Stimulated activated CD8-positive, alpha-beta memory T cell treated with anti-CD3 and anti-CD28 coated beads, Interleukin-12 subunit alpha, Interleukin-12 subunit beta, amount 100 ng/mL, for 1 hour (primary cell): ENCODE data around the gene GTF2IRD1.
"Not testable (repeated sequence)": the region's sequence is repeated elsewhere in the genome, so short reads cannot be mapped to it uniquely, and the experiment has no call there.

ENCODE experiments used
- DNase-seq: peaks from one replicate; pipeline ENCODE4 v3.0.0-alpha.2; 2020; ENCODE audit warnings: low read depth

The GTF2IRD1 gene, protein sequence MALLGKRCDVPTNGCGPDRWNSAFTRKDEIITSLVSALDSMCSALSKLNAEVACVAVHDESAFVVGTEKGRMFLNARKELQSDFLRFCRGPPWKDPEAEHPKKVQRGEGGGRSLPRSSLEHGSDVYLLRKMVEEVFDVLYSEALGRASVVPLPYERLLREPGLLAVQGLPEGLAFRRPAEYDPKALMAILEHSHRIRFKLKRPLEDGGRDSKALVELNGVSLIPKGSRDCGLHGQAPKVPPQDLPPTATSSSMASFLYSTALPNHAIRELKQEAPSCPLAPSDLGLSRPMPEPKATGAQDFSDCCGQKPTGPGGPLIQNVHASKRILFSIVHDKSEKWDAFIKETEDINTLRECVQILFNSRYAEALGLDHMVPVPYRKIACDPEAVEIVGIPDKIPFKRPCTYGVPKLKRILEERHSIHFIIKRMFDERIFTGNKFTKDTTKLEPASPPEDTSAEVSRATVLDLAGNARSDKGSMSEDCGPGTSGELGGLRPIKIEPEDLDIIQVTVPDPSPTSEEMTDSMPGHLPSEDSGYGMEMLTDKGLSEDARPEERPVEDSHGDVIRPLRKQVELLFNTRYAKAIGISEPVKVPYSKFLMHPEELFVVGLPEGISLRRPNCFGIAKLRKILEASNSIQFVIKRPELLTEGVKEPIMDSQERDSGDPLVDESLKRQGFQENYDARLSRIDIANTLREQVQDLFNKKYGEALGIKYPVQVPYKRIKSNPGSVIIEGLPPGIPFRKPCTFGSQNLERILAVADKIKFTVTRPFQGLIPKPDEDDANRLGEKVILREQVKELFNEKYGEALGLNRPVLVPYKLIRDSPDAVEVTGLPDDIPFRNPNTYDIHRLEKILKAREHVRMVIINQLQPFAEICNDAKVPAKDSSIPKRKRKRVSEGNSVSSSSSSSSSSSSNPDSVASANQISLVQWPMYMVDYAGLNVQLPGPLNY

GRCh38 chr7:74453322-74454011 is at the start of gene GTF2IRD1:
Gene GTF2IRD1, plus strand, starts transcription at chr7:74453906. Its CDS starts 54,175 bp downstream, at chr7:74508081.
- peak; percentile 12 for DNase-seq

GRCh38 chr7:74404388-74404700 is 49.4 kb upstream of the GTF2IRD1 start:
- DNase-seq = no peak

GRCh38 chr7:74404741-74405140 is 49.0 kb upstream of the GTF2IRD1 start:
- DNase-seq = no peak

DNA sequence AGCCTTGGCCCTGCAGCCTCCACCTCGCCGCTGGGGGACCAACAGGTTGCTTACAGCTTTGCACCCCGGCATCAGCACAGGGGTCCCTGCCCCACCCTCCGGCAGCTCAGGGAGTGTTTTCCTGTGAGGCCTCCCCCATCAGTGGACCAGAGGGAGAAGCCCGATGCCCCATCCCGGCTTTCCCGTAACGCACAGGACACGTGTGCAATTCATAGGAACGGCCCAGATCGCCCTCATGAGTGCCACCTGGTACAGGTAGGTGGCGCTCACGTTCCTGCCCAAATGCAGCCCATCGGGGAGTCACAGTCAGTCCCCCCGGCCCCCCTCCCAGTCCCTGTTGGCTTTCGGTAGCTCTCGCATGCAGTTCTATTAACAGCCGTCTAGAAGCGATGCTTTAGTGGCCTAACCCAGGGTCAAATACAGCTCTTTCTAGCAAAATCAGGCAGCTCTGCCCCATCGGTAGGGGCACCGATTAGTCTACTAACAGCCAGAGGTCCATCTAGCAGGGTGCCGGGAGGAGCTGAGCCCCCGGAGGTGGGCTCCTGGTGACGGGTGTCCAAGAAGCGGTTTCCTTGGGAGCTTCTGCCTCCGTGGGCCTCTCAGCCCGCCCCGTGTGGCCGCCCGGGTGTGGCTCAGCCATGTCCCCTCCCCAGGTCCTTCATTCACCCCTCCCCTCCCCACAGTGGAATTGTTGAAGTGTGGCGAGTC is 48.4 kb upstream of the GTF2IRD1 start:
- no peak for DNase-seq

GRCh38 chr7:74405899-74406512 is 47.7 kb upstream of the GTF2IRD1 start:
- no peak for DNase-seq

DNA sequence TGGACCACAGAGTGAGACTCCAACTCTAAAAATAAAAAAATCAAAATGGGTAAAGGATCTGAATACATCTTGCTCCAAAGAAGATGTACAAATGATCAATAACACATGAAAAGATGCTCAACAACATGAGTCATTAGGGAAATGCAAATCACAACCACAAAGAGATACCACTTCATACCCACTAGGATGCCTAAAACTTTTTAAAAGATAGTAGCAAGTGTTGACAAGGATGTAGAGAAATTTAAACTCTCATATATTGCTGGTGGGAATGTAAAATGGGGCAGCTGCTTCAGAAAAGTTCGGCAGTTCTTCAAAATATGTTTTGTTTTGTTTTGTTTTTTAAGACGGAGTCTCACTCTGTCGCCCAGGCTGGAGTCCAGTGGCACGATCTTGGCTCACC is 45.7 kb upstream of the GTF2IRD1 start:
- DNase-seq = no peak

DNA sequence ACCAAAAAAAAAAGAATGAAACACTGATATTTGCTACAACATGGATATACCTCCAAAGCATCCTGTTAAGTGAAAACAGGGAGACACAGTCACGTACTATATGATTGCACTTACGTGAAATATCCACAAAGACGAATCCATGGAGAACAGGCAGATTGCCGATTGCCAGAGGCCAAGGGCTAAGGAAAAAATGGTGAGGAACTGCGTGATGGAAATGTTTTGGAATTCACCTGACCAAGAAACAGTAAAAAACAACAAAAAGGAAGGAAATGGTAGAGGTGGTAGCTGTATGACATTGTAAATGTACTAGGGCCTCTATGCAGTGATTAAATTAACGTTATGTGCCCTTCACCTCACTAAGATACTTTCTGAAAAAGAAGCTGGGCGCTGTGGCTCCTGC is 44.1 kb upstream of the GTF2IRD1 start:
- DNase-seq = no peak

GRCh38 chr7:74410772-74411171 is 42.9 kb upstream of the GTF2IRD1 start:
- DNase-seq = no peak

DNA sequence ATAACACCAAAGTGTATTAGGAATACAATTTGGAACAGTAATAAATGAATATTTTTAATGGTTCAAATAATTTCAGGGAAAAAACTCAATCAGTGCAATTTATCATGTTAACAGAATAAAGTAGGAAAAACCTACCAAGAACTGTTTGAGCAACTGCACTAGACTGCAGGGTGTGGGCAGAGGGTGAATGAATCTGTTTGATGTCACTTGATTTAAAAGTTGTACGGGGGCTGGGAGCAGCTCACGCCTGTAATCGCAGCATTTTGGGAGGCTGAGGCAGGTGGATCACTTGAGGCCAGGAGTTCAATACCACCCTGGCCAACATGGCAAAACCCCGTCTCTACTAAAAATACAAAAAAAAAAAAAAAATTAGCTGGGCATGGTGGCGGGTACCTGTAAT is 42.1 kb upstream of the GTF2IRD1 start:
- not testable (repeated sequence) for DNase-seq

- DNase-seq = no peak
Measured at GRCh38 chr7:74412056-74412455, 41.6 kb upstream of the GTF2IRD1 start.

DNA sequence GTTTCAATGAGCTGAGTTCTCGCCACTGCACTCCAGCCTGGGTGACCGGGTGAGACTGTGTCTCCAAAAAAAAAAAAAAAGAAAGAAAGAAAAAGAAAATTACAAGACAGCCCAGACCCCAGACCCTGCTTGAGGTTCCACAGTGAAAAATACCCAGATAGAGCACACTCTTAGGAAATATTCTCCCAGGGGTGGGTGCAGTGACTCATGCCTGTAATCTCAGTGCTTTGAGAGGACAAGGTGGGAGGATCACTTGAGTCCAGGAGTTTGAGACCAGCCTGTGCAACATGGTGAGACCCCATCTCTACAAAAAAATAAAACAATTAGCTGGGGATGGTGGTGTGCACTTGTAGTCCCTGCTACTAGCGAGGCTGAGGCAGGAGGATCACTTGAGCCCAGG is 41.1 kb upstream of the GTF2IRD1 start:
- no peak for DNase-seq

GRCh38 chr7:74414595-74415333 is 38.9 kb upstream of the GTF2IRD1 start:
- DNase-seq = not testable (repeated sequence)

DNA sequence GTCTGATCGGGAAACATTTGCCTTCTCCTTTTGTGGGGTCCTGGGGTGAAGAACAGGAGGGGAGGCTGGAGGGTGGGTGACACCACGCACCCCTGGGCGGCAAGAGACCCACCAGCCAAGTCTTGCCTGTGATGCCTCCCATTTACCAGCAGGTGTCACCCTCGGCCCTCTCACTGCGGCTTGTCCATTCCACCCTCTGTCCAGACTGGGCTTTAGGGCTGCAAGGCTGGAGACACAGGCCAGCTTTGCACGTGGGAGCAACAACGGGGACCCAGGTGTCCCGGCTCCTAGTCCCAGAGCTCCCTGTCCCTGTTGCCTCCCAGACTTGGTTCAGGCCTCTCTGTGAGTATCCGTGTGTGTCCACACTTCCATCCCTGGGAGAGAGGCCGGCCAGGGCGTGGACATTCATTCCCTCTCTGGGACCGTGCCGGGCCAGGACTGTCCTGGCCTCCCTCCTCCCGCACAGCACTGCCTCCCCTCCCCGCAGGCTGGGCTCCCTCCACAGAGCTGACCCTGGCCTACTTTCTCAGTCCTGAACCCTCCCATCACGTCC is 36.2 kb upstream of the GTF2IRD1 start:
- peak; percentile 41 for DNase-seq

GRCh38 chr7:74418076-74418475 is 35.6 kb upstream of the GTF2IRD1 start:
- DNase-seq = no peak

GRCh38 chr7:74418538-74418937 is 35.2 kb upstream of the GTF2IRD1 start:
- DNase-seq = no peak

DNA sequence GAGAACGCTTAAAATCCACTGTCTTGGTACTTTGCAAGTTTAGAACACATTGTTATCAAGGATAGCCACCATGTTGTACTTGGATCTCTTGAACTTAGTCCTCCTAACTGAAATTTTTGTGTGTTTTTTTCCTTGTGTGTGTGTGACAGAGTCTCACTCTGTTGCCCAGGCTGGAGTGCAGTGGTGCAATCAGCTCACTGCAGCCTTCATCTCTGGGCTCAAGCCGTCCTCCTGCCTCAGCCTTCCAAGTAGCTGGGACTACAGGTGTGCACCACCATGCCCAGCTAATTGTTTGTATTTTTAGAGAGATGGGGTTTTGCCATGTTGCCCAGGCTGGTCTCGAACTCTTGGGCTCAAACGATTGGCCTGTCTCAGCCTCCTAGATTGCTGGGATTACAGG is 34.5 kb upstream of the GTF2IRD1 start:
- not testable (repeated sequence) for DNase-seq

- no peak for DNase-seq
Measured at GRCh38 chr7:74420006-74420405, 33.7 kb upstream of the GTF2IRD1 start.

- DNase-seq = no peak
Measured at GRCh38 chr7:74424291-74424880, 29.3 kb upstream of the GTF2IRD1 start.

GRCh38 chr7:74428023-74428422 is 25.7 kb upstream of the GTF2IRD1 start:
- DNase-seq = no peak

DNA sequence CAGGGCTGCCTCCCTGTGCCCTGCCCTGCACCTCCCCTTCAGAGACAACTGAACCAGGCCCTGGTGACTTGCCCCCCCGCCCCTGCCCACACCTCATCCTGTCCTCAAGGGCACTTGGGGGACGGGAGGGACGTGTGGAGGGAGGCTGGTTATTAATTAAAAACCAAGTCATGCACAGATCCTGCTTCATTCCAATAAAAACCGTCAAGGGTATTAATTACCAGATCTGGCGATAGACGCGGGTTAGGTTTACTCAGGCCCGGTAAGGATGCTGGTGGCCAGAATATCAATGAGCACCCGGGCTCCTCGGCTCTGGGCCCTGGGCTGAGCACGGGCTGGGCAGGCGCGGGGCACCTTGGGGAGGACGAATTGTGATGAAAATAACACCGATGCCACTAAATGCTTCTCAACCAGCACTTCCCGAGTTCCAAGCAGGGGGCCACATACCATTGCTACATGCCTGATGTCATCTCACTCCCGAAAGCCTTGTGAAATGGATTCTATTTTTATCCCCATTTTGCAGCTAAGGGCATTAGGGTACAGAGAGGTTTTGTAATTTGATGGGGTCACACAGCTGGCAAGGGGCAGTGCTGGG is 24.5 kb upstream of the GTF2IRD1 start:
- DNase-seq = no peak
